Endodermal cell (in vitro differentiated cells): Measurements from ENCODE around the gene ZRANB3. TPM values are rescaled to one million over a fixed set of nuclear protein-coding genes. Genes with fewer than 3 reads are reported as not detected.

Experiments used
- DNase-seq: peaks from one replicate; pipeline ENCODE4 v3.0.0-alpha.2; 2017
- H3K27ac ChIP-seq: 2 replicates; pipeline ENCODE4 v1.5.1; 2013; ENCODE audit warnings: mild to moderate bottlenecking, low read depth, low read length, moderate library complexity
- H3K27me3 ChIP-seq: 2 replicates; pipeline ENCODE4 v1.6.1; 2013; ENCODE audit warnings: mild to moderate bottlenecking, low read length, moderate library complexity; ENCODE audit not compliant: insufficient read depth, control insufficient read depth, poor library complexity, severe bottlenecking
- H3K36me3 ChIP-seq: 2 replicates; pipeline ENCODE4 v1.7.0; 2013; ENCODE audit warnings: mild to moderate bottlenecking, low read length, moderate library complexity; ENCODE audit not compliant: control insufficient read depth, insufficient read depth
- H3K4me1 ChIP-seq: one replicate; pipeline ENCODE4 v1.7.0; 2013; ENCODE audit warnings: low read length; ENCODE audit not compliant: control insufficient read depth, insufficient read depth
- H3K4me3 ChIP-seq: 2 replicates; pipeline ENCODE4 v1.5.1; 2013; ENCODE audit warnings: mild to moderate bottlenecking, low read length, moderate library complexity
- H3K9ac ChIP-seq: 2 replicates; pipeline ENCODE4 v1.6.1; 2013; ENCODE audit warnings: mild to moderate bottlenecking, low read length, moderate library complexity; ENCODE audit not compliant: poor library complexity, severe bottlenecking; ENCODE audit errors: extremely low read depth
- H3K9me3 ChIP-seq: 2 replicates; pipeline ENCODE4 v1.6.1; 2013; ENCODE audit warnings: mild to moderate bottlenecking, low read length, moderate library complexity; ENCODE audit not compliant: control insufficient read depth
- H3K27ac Mint-ChIP-seq: 2 replicates; pipeline ENCODE4 v1.8.0; 2020; ENCODE audit warnings: mixed read lengths
- H3K27me3 Mint-ChIP-seq: 2 replicates; pipeline ENCODE4 v1.8.0; 2021; ENCODE audit warnings: mild to moderate bottlenecking, mixed read lengths; ENCODE audit not compliant: insufficient read depth
- H3K36me3 Mint-ChIP-seq: 2 replicates; pipeline ENCODE4 v1.8.0; 2020; ENCODE audit warnings: low read depth, mixed read lengths
- H3K4me1 Mint-ChIP-seq: 2 replicates; pipeline ENCODE4 v1.8.0; 2020; ENCODE audit warnings: mixed read lengths
- H3K4me3 Mint-ChIP-seq: 2 replicates; pipeline ENCODE4 v1.8.0; 2020; ENCODE audit warnings: mild to moderate bottlenecking, moderate library complexity, mixed read lengths
- H3K9me3 Mint-ChIP-seq: 2 replicates; pipeline ENCODE4 v1.8.0; 2020; ENCODE audit warnings: mild to moderate bottlenecking, mixed read lengths
- CTCF ChIP-seq: fragments of 200-600 bp; sonication (generic); conservative IDR thresholded peaks from 2 replicates; pipeline ENCODE4 v1.5.0; 2021; ENCODE audit warnings: antibody characterized with exemption, mild to moderate bottlenecking
- WGBS, 2 experiments: methylation state at CpG; one replicate each; pipeline versions ENCODE4 v1.1.5 to v1.1.7; 2013; ENCODE audit warnings: missing lambda C conversion rate in 2 of 2, mixed read lengths in 1 of 2; ENCODE audit not compliant: insufficient coverage in 1 of 2, insufficient read length in 1 of 2; 5-methylcytosine and 5-hydroxymethylcytosine counted together
- total RNA-seq, 2 donors: library from RNA; stranded (reverse); fragmentation: NEBNext Ultra II Directional in 1 of 2; extraction: Animal tissue kit (Norgen Biotek cat#: 25700) in 1 of 2; gene quantifications; 2 replicates in 1 of 2; 3 replicates in 1 of 2; pipeline ENCODE4 v1.2.1, GENCODE V29; 2021

ZRANB3 gene
- total RNA-seq, 2 donors from 2014 or later: 17.2 to 20.7 TPM

- Histone ChIP-seq H3K27me3 (no peaks in the 10 kb centered on the region), H3K9me3 (peaks cover 17% of the 10 kb centered on the region), H3K9ac (no peak overlapping the region), H3K36me3 (peaks cover 5% of the 10 kb centered on the region), H3K27ac (no peak overlapping the region), H3K4me3 (no peak overlapping the region), H3K4me1 (no peaks in the 10 kb centered on the region)
- H3K36me3 Mint-ChIP-seq: peaks cover 49% of the 10 kb centered on the region
- no peak for DNase-seq
- H3K4me3 Mint-ChIP-seq: no peak overlapping the region
- WGBS, 2 experiments: 95% methylated on average over 4 of the region's 4 CpGs
- H3K27me3 Mint-ChIP-seq: peaks cover 1% of the 10 kb centered on the region
- TF ChIP-seq CTCF: no peak
- no peaks in the 10 kb centered on the region for H3K4me1 Mint-ChIP-seq
- no peak overlapping the region for H3K27ac Mint-ChIP-seq
- peaks cover 27% of the 10 kb centered on the region for H3K9me3 Mint-ChIP-seq
These were observed 45.6 kb downstream of the ZRANB3 start for GRCh38 chr2:135485441-135485840.

- DNase-seq: no peak
- no peaks in the 10 kb centered on the region for H3K4me1 Mint-ChIP-seq
- H3K9me3 Mint-ChIP-seq: no peaks in the 10 kb centered on the region
- no peaks in the 10 kb centered on the region for H3K27me3 Mint-ChIP-seq
- H3K27ac Mint-ChIP-seq: no peak overlapping the region
- no peak overlapping the region for H3K27ac ChIP-seq
- H3K4me3 Mint-ChIP-seq: no peak overlapping the region
- TF ChIP-seq CTCF: no peak
- H3K4me3 ChIP-seq: no peak overlapping the region
- H3K9me3 ChIP-seq: no peaks in the 10 kb centered on the region
- no peaks in the 10 kb centered on the region for H3K36me3 Mint-ChIP-seq
- no peaks in the 10 kb centered on the region for H3K27me3 ChIP-seq
- no peaks in the 10 kb centered on the region for H3K4me1 ChIP-seq
- no peaks in the 10 kb centered on the region for H3K36me3 ChIP-seq
- no peak overlapping the region for H3K9ac ChIP-seq
These were observed 55.9 kb downstream of the ZRANB3 start for GRCh38 chr2:135475128-135475527.

DNA sequence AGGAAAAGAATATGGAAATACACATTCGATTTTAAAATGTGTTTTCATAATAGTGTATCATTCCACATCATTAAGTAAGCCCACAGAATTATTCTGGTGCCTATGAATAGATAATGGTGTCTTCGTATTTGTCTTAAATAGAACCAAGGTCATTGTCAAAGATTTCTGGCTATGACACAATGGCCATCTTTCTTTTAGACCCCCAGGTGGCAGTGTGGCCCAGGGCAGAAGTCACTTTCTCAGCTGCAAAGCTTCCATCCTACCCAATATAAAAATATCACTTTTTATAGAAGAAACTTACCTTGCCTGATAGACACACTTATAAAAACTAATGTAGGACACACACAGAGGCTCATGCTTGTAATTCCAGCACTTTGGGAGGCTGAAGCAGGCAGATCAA, 57.5 kb downstream of the ZRANB3 start:
- Mint-ChIP-seq H3K9me3 (no peaks in the 10 kb centered on the region), H3K27me3 (no peaks in the 10 kb centered on the region), H3K36me3 (no peaks in the 10 kb centered on the region), H3K27ac (no peak overlapping the region), H3K4me3 (no peak overlapping the region), H3K4me1 (no peaks in the 10 kb centered on the region)
- Histone ChIP-seq H3K36me3 (no peaks in the 10 kb centered on the region), H3K9ac (no peak overlapping the region), H3K9me3 (no peaks in the 10 kb centered on the region), H3K4me1 (no peaks in the 10 kb centered on the region), H3K27ac (no peak overlapping the region), H3K4me3 (no peak overlapping the region), H3K27me3 (no peaks in the 10 kb centered on the region)
- WGBS, 2 experiments: 83 to 90% methylated on average over 1 of the region's 2 CpGs
- peak; percentile 86 for TF ChIP-seq CTCF
- DNase-seq: peak; percentile 51
